ENCODE data around the gene SLC27A6.
"Not testable (repeated sequence)": the region's sequence is repeated elsewhere in the genome, so short reads cannot be mapped to it uniquely, and the experiment has no call there.

Gene SLC27A6

GRCh38 chr5:128965011-128965637 is at the start of gene SLC27A6:
Gene SLC27A6 (plus strand): TSS chr5:128965488. CDS start chr5:128966138, 650 bp downstream.
- Histone ChIP-seq H3K27me3 (ENCODE audit: insufficient read depth, low read length) (peaks cover 38% of the 10 kb centered on the region), H3K4me1 (ENCODE audit: control insufficient read depth, insufficient read depth, low read length, unreplicated experiment) (peaks cover 2% of the 10 kb centered on the region), H3K27ac (ENCODE audit: low read depth, low read length) (no peak within 1 kb of the TSS), H3K4me3 (ENCODE audit: low read depth, low read length) (peak within 1 kb of the TSS; percentile 74), H3K36me3 (ENCODE audit: insufficient read depth, low read length) (no peaks in the 10 kb centered on the region), H2AFZ (ENCODE audit: low read length, unreplicated experiment) (peak within 1 kb of the TSS; percentile 68), H3K79me2 (ENCODE audit: control insufficient read depth, insufficient read depth, low read length, unreplicated experiment) (no peaks in the 10 kb centered on the region)

DNA sequence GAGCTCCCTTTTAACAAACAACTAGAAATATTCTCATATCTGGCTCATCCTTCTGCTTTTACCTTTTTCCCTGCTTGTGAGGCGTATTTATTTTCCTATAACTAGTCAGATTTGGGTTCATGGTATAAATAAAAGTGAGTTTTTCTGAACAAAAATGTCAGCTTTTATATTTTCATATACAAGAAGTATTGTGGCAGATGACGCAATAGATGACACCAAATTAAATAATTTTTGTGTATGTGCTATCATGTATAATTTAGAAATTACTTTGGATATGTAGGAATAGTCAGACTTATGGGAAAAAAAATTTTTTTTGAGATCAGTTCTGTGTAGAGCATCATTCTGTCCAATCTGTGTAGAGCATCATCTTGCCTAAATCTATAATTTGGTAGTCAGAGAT is 45.7 kb upstream of the SLC27A6 start:
- H3K4me1 ChIP-seq (ENCODE audit: control insufficient read depth, insufficient read depth, low read length, unreplicated experiment), result peaks cover 6% of the 10 kb centered on the region
- no peak overlapping the region for H3K27ac ChIP-seq (ENCODE audit: low read depth, low read length)
- H3K36me3 ChIP-seq (ENCODE audit: insufficient read depth, low read length), result no peaks in the 10 kb centered on the region

GRCh38 chr5:128920345-128921215 is 44.7 kb upstream of the SLC27A6 start:
- H3K27ac ChIP-seq (ENCODE audit: low read depth, low read length), result no peak overlapping the region
- H3K4me1 ChIP-seq (ENCODE audit: control insufficient read depth, insufficient read depth, low read length, unreplicated experiment), result peaks cover 6% of the 10 kb centered on the region
- H3K79me2 ChIP-seq (ENCODE audit: control insufficient read depth, insufficient read depth, low read length, unreplicated experiment), result no peaks in the 10 kb centered on the region
- H3K4me3 ChIP-seq (ENCODE audit: low read depth, low read length), result no peak overlapping the region
- H3K36me3 ChIP-seq (ENCODE audit: insufficient read depth, low read length), result no peaks in the 10 kb centered on the region
- H3K27me3 ChIP-seq (ENCODE audit: insufficient read depth, low read length), result no peaks in the 10 kb centered on the region
- H2AFZ ChIP-seq (ENCODE audit: low read length, unreplicated experiment), result no peak overlapping the region

More for the DNA sequence above, 45.7 kb upstream of the SLC27A6 start:
- Histone ChIP-seq H3K79me2 (ENCODE audit: control insufficient read depth, insufficient read depth, low read length, unreplicated experiment) (no peaks in the 10 kb centered on the region), H3K27me3 (ENCODE audit: insufficient read depth, low read length) (no peaks in the 10 kb centered on the region), H3K4me3 (ENCODE audit: low read depth, low read length) (no peak overlapping the region), H2AFZ (ENCODE audit: low read length, unreplicated experiment) (no peak overlapping the region)

DNA sequence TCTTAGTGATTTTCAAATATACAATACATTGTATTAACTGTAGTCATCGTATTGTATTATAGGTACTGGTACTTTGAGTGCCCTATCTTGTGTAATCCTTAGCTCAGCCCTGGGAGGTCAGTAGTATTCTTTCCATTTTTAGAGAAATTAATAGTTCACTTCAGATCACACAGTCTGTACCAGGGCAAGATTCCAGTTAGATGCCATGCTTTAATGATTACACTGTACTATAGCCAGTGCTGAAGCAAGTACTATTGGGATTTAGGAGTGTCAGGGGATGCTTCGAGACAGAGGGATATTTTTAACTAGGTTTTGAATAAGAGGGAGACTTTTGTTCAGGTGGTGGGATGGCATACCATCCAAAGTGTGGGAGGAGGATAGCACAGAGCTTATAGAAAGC is 41.0 kb upstream of the SLC27A6 start:
- no peaks in the 10 kb centered on the region for H3K27me3 ChIP-seq (ENCODE audit: insufficient read depth, low read length)
- H3K79me2 ChIP-seq (ENCODE audit: control insufficient read depth, insufficient read depth, low read length, unreplicated experiment), result no peaks in the 10 kb centered on the region
- no peak overlapping the region for H3K27ac ChIP-seq (ENCODE audit: low read depth, low read length)
- H3K4me1 ChIP-seq (ENCODE audit: control insufficient read depth, insufficient read depth, low read length, unreplicated experiment), result peaks cover 6% of the 10 kb centered on the region
- no peaks in the 10 kb centered on the region for H3K36me3 ChIP-seq (ENCODE audit: insufficient read depth, low read length)
- H2AFZ ChIP-seq (ENCODE audit: low read length, unreplicated experiment), result no peak overlapping the region
- H3K4me3 ChIP-seq (ENCODE audit: low read depth, low read length), result no peak overlapping the region

GRCh38 chr5:128925973-128926372 is 39.3 kb upstream of the SLC27A6 start:
- Histone ChIP-seq H3K36me3 (ENCODE audit: insufficient read depth, low read length) (no peaks in the 10 kb centered on the region), H3K4me3 (ENCODE audit: low read depth, low read length) (no peak overlapping the region), H3K27me3 (ENCODE audit: insufficient read depth, low read length) (no peaks in the 10 kb centered on the region), H3K79me2 (ENCODE audit: control insufficient read depth, insufficient read depth, low read length, unreplicated experiment) (no peaks in the 10 kb centered on the region), H3K27ac (ENCODE audit: low read depth, low read length) (no peak overlapping the region), H2AFZ (ENCODE audit: low read length, unreplicated experiment) (no peak overlapping the region), H3K4me1 (ENCODE audit: control insufficient read depth, insufficient read depth, low read length, unreplicated experiment) (no peaks in the 10 kb centered on the region)

GRCh38 chr5:128927644-128928043 is 37.6 kb upstream of the SLC27A6 start:
- Histone ChIP-seq H3K79me2 (ENCODE audit: control insufficient read depth, insufficient read depth, low read length, unreplicated experiment) (no peaks in the 10 kb centered on the region), H3K4me1 (ENCODE audit: control insufficient read depth, insufficient read depth, low read length, unreplicated experiment) (no peaks in the 10 kb centered on the region), H3K27ac (ENCODE audit: low read depth, low read length) (no peak overlapping the region), H3K4me3 (ENCODE audit: low read depth, low read length) (no peak overlapping the region), H3K27me3 (ENCODE audit: insufficient read depth, low read length) (no peaks in the 10 kb centered on the region), H2AFZ (ENCODE audit: low read length, unreplicated experiment) (no peak overlapping the region), H3K36me3 (ENCODE audit: insufficient read depth, low read length) (no peaks in the 10 kb centered on the region)

DNA sequence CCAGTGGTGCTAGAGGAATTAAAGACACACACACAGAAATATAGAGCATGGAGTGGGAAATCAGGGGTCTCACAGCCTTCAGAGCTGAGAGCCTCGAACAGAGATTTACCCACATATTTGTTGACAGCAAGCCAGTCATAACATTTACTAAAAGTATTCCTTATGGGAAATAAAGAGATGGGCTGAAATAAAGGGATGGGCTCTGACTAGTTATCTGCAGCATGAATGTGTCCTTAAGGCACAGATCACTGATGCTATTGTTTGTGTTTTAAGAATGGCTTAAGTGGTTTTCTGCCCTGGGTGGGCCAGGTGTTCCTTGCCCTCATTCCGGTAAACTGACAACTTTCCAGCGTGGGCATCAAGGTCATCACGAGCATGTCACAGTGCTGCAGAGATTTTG is 33.1 kb upstream of the SLC27A6 start:
- not testable (repeated sequence) for H3K27me3 ChIP-seq (ENCODE audit: insufficient read depth, low read length); H3K4me1 ChIP-seq (ENCODE audit: control insufficient read depth, insufficient read depth, low read length, unreplicated experiment); H2AFZ ChIP-seq (ENCODE audit: low read length, unreplicated experiment); H3K27ac ChIP-seq (ENCODE audit: low read depth, low read length); H3K36me3 ChIP-seq (ENCODE audit: insufficient read depth, low read length); H3K79me2 ChIP-seq (ENCODE audit: control insufficient read depth, insufficient read depth, low read length, unreplicated experiment); H3K4me3 ChIP-seq (ENCODE audit: low read depth, low read length)

DNA sequence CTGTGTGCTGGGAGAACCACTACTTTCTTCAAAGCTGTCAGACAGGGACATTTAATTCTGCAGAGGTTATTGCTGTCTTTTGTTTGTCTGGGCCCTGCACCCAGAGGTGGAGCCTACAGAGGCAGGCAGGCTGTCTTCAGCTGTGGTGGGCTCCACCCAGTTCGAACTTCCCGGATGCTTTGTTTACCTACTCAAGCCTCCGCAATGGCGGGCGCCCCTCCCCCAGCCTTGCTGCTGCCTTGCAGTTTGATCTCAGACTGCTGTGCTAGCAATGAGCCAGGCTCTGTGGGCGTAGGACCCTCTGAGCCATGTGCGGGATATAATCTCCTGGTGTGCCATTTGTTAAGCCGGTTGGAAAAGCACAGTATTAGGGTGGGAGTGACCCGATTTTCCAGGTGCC is 22.2 kb upstream of the SLC27A6 start:
- not testable (repeated sequence) for H3K27ac ChIP-seq (ENCODE audit: low read depth, low read length); H3K79me2 ChIP-seq (ENCODE audit: control insufficient read depth, insufficient read depth, low read length, unreplicated experiment); H3K4me3 ChIP-seq (ENCODE audit: low read depth, low read length); H3K27me3 ChIP-seq (ENCODE audit: insufficient read depth, low read length); H3K4me1 ChIP-seq (ENCODE audit: control insufficient read depth, insufficient read depth, low read length, unreplicated experiment); H2AFZ ChIP-seq (ENCODE audit: low read length, unreplicated experiment); H3K36me3 ChIP-seq (ENCODE audit: insufficient read depth, low read length)

DNA sequence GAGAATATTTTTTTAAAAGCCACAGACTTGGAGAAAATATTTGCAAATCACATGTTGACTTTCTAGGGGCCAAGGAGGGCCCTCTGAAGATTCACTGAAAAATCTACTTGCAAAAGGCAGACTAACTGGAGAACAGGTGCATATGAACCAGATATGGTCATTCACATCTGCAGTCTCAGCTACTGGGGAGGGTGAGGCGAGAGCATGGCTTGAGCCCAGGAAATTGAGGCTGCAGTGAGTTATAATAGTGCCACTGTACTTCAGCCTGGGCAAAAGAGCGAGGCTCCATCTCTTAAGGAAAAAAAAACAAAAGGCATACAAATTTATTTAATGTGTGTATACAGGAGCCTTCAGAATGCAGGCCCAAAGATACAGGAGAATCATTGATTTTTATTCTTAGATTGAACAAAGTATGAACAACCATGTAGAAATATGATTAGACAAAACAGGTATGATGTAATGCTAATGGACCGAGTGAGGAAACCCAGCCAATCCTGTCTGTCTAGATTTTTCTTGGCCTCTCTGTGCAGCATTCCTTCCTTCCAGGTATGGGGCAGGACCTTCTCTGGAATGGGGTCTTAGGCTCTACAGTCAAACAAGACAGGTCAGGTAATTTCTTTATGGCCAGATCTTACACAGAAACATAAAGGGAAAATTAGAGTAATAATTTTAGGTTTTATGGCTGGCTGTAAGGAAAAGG is 15.3 kb upstream of the SLC27A6 start:
- Histone ChIP-seq H3K4me1 (ENCODE audit: control insufficient read depth, insufficient read depth, low read length, unreplicated experiment) (no peaks in the 10 kb centered on the region), H3K36me3 (ENCODE audit: insufficient read depth, low read length) (no peaks in the 10 kb centered on the region), H3K79me2 (ENCODE audit: control insufficient read depth, insufficient read depth, low read length, unreplicated experiment) (no peaks in the 10 kb centered on the region), H3K27me3 (ENCODE audit: insufficient read depth, low read length) (no peaks in the 10 kb centered on the region), H3K4me3 (ENCODE audit: low read depth, low read length) (no peak overlapping the region), H3K27ac (ENCODE audit: low read depth, low read length) (no peak overlapping the region), H2AFZ (ENCODE audit: low read length, unreplicated experiment) (no peak overlapping the region)

- H3K79me2 ChIP-seq (ENCODE audit: control insufficient read depth, insufficient read depth, low read length, unreplicated experiment); H3K4me3 ChIP-seq (ENCODE audit: low read depth, low read length); H3K4me1 ChIP-seq (ENCODE audit: control insufficient read depth, insufficient read depth, low read length, unreplicated experiment); H3K27me3 ChIP-seq (ENCODE audit: insufficient read depth, low read length); H3K27ac ChIP-seq (ENCODE audit: low read depth, low read length); H3K36me3 ChIP-seq (ENCODE audit: insufficient read depth, low read length); H2AFZ ChIP-seq (ENCODE audit: low read length, unreplicated experiment): not testable (repeated sequence)
Observed at GRCh38 chr5:128951301-128951700, 14.0 kb upstream of the SLC27A6 start.

Measured in ACC112 (cell line).